A549 (cell line): ENCODE results near the gene ELFN1. TPM values are rescaled to one million over a fixed set of nuclear protein-coding genes. Genes with fewer than 3 reads are reported as not detected.

Experiments used
- ATAC-seq, 2 experiments: fragments of 200-7000 bp in 1 of 2; fragments of >200 bp in 1 of 2; cut with Nextera tagmentation in 1 of 2; cut with Tn5 transposase in 1 of 2; 3 replicates each; pipeline versions ENCODE4 v1.8.0 to v1.9.1; 2018 to 2020; ENCODE audit warnings: mild to moderate bottlenecking in 1 of 2, moderate library complexity in 1 of 2
- CTCF ChIA-PET: fragments of 300-600 bp; sonication (Branson Sonifier 250); formaldehyde crosslinking; extraction: SDS; loops from one replicate; lab custom pipeline; 2021; ENCODE audit warnings: antibody characterized with exemption, inconsistent platforms; lab: Yijun Ruan, JAX
- POLR2A ChIA-PET: fragments of 350-600 bp; formaldehyde crosslinking; extraction: SDS; loops from one replicate; lab custom pipeline; 2021; ENCODE audit warnings: antibody characterized with exemption, inconsistent platforms; lab: Yijun Ruan, JAX
- DNase-seq, 2 experiments: peaks; one replicate each; pipeline versions ENCODE4 v3.0.0 to v3.0.0-alpha.2; 2011 to 2016; ENCODE audit warnings: low read depth in 1 of 2, low spot score in 1 of 2
- FAIRE-seq: peaks from 2 replicates; lab custom pipeline; 2011; peaks lifted over from hg19 to GRCh38; lab: Jason Lieb, UNC
- H3K27ac ChIP-seq, 2 experiments: fragments of >200 bp; sonication (Bioruptor Twin); formaldehyde crosslinking; 3 replicates each; pipeline ENCODE4 v1.5.1; 2016 to 2017
- H3K4me1 ChIP-seq: fragments of >200 bp; sonication (Bioruptor Twin); formaldehyde crosslinking; 3 replicates; pipeline ENCODE4 v1.6.1; 2016
- H3K4me2 ChIP-seq: fragments of >200 bp; sonication (Bioruptor Twin); formaldehyde crosslinking; 3 replicates; pipeline ENCODE4 v1.6.1; 2016
- H3K4me3 ChIP-seq: fragments of >200 bp; sonication (Bioruptor Twin); formaldehyde crosslinking; 3 replicates; pipeline ENCODE4 v1.5.1; 2016
- H3K9me3 ChIP-seq: fragments of >200 bp; sonication (Bioruptor Twin); formaldehyde crosslinking; 3 replicates; pipeline ENCODE4 v1.6.1; 2016
- ATOH8 ChIP-seq: fragments of 250-450 bp; sonication (Bioruptor Pico); IDR thresholded peaks from 2 replicates; pipeline ENCODE4 v1.5.0; 2020; ENCODE audit warnings: low read depth, mild to moderate bottlenecking, moderate library complexity
- BCL3 ChIP-seq: fragments of >200 bp; sonication (Bioruptor Twin); formaldehyde crosslinking; IDR thresholded peaks from 3 replicates; pipeline ENCODE4 v1.6.1; 2016
- CBX2 ChIP-seq: fragments of 200-600 bp; sonication (generic); IDR thresholded peaks from 2 replicates; pipeline ENCODE4 v1.6.1; 2016; ENCODE audit warnings: low read depth, mild to moderate bottlenecking, borderline replicate concordance
- CBX8 ChIP-seq: fragments of 200-600 bp; sonication (generic); IDR thresholded peaks from 2 replicates; pipeline ENCODE4 v1.6.1; 2016
- CTCF ChIP-seq: fragments of >200 bp; sonication (Bioruptor Twin); formaldehyde crosslinking; IDR thresholded peaks from 3 replicates; pipeline ENCODE4 v1.5.1; 2016
- FOSB ChIP-seq: fragments of 250-450 bp; sonication (Bioruptor Pico); IDR thresholded peaks from 2 replicates; pipeline ENCODE4 v1.5.0; 2020; ENCODE audit warnings: mild to moderate bottlenecking, moderate library complexity
- FOSL2 ChIP-seq, 2 experiments: fragments of 450-650 bp in 1 of 2; fragments of >200 bp in 1 of 2; sonication (Bioruptor Twin) in 1 of 2; formaldehyde crosslinking; IDR thresholded peaks; 2 replicates each; pipeline versions ENCODE4 v1.5.0 to v1.6.1; 2016 to 2020; ENCODE audit warnings: mild to moderate bottlenecking in 1 of 2, moderate library complexity in 1 of 2
- HDAC2 ChIP-seq: fragments of 200-600 bp; sonication (generic); IDR thresholded peaks from 2 replicates; pipeline ENCODE4 v1.6.1; 2016
- HOXA7 ChIP-seq: fragments of 250-450 bp; sonication (Bioruptor Pico); IDR thresholded peaks from 2 replicates; pipeline ENCODE4 v1.5.0; 2020; ENCODE audit warnings: mild to moderate bottlenecking, moderate library complexity
- HOXB5 ChIP-seq: fragments of 250-450 bp; sonication (Bioruptor Pico); IDR thresholded peaks from 2 replicates; pipeline ENCODE4 v1.5.0; 2020; ENCODE audit warnings: mild to moderate bottlenecking, moderate library complexity
- MAFK ChIP-seq: fragments of 450-650 bp; IDR thresholded peaks from 2 replicates; pipeline ENCODE4 v1.6.1; 2014; ENCODE audit not compliant: partially characterized antibody
- RAD21 ChIP-seq, 2 experiments: fragments of >200 bp in 1 of 2; sonication (Bioruptor Twin) in 1 of 2; formaldehyde crosslinking in 1 of 2; IDR thresholded peaks in 1 of 2; conservative IDR thresholded peaks in 1 of 2; 2 replicates in 1 of 2; 3 replicates in 1 of 2; pipeline ENCODE4 v1.6.1; 2012 to 2018; ENCODE audit warnings: inconsistent platforms in 1 of 2
- RARB ChIP-seq: fragments of 250-450 bp; sonication (Bioruptor Pico); IDR thresholded peaks from 2 replicates; pipeline ENCODE4 v1.8.0; 2021; ENCODE audit warnings: mild to moderate bottlenecking, moderate library complexity
- SMC3 ChIP-seq: fragments of >200 bp; sonication (Bioruptor Twin); formaldehyde crosslinking; IDR thresholded peaks from 3 replicates; pipeline ENCODE4 v1.6.1; 2018; ENCODE audit warnings: inconsistent platforms
- TFCP2L1 ChIP-seq: fragments of 250-450 bp; sonication (Bioruptor Pico); IDR thresholded peaks from 2 replicates; pipeline ENCODE4 v1.5.0; 2021; ENCODE audit warnings: mild to moderate bottlenecking
- WGBS: methylation state at CpG from one replicate; pipeline ENCODE4 v1.1.6; 2017; ENCODE audit errors: missing lambda C conversion rate; 5-methylcytosine and 5-hydroxymethylcytosine counted together
- polyA plus RNA-seq, 4 experiments: library from polyadenylated mRNA; depleted of rRNA in 3 of 4; stranded (reverse); fragments of >200 nt; fragmentation: RNase III in 1 of 4; extraction: RNeasy Plus Mini Kit Qiagen cat#74134 plus additional on column Dnase treatment in 1 of 4; gene quantifications; 2 replicates in 3 of 4; 3 replicates in 1 of 4; pipeline ENCODE4 v1.2.3, GENCODE V29; 2011 to 2017

Gene ELFN1
- polyA plus RNA-seq, 2 of the 4 experiments (the other 2 are of a cell fraction) = 0.08 to 0.10 TPM

- POLR2A ChIA-PET = no interaction called here
- no peak for FAIRE-seq
Measured at GRCh38 chr7:1755783-1756625, 85.9 kb downstream of the ELFN1 start.

GRCh38 chr7:1757601-1758000 lies 87.5 kb downstream of the ELFN1 start:
- H3K27ac ChIP-seq = no peak overlapping the region
- no peak overlapping the region for H3K4me3 ChIP-seq
- H3K9me3 ChIP-seq = no peaks in the 10 kb centered on the region
- 26% methylated on average over 13 of the region's 13 CpGs for WGBS
- FAIRE-seq = no peak
- TF ChIP-seq HOXB5 (no peak), CBX8 (no peak), RARB (no peak), HOXA7 (no peak), FOSB (CRISPR knock-in tag) (no peak)
- POLR2A ChIA-PET = no interaction called here
- H3K4me2 ChIP-seq = no peak overlapping the region
- H3K4me1 ChIP-seq = no peaks in the 10 kb centered on the region
- no peak for ATAC-seq
- no peak for DNase-seq
- CTCF ChIA-PET = no interaction called here

More at GRCh38 chr7:1755783-1756625, 85.9 kb downstream of the ELFN1 start:
- 60% methylated on average over 12 of the region's 12 CpGs for WGBS
- Histone ChIP-seq H3K27ac (no peak overlapping the region), H3K9me3 (no peaks in the 10 kb centered on the region), H3K4me1 (no peaks in the 10 kb centered on the region), H3K4me2 (no peak overlapping the region), H3K4me3 (no peak overlapping the region)
- CTCF ChIA-PET = interaction anchor here (0.9 to 1.1 kb wide), 3 partner anchors 11 to 33 kb away, joined by 3 to 4 read pairs (median 3); no protein-coding TSS in a partner anchor
- TF ChIP-seq ATOH8 (CRISPR knock-in tag) (no peak), FOSL2 (IDR thresholded peaks at IDR 0.05) (no peak), FOSL2 (CRISPR knock-in tag; IDR thresholded peaks at IDR 0.05) (no peak), TFCP2L1 (CRISPR knock-in tag) (no peak), CTCF (no peak), HDAC2 (no peak), CBX2 (no peak), MAFK (no peak)
- ATAC-seq (no peak), DNase-seq (no peak)

GRCh38 chr7:1758028-1758858 lies 88.2 kb downstream of the ELFN1 start:
- TF ChIP-seq BCL3 (no peak), SMC3 (peak; percentile 69), RAD21 (conservative IDR thresholded peaks at IDR 0.05 in 1 of 2, IDR thresholded peaks at IDR 0.05 in 1 of 2) (peak; percentile 49 to 60), CTCF (peak; percentile 44)
- TF ChIP-seq, all 56 proteins: peak for 3
- Histone ChIP-seq H3K4me3 (no peak overlapping the region), H3K9me3 (peaks cover under 1% of the 10 kb centered on the region; the same call in 1 of the 3 replicates), H3K4me2 (no peak overlapping the region), H3K27ac (no peak overlapping the region), H3K4me1 (no peaks in the 10 kb centered on the region)
- FAIRE-seq (no peak), DNase-seq (peak; percentile 40 to 66), ATAC-seq (peak; percentile 79 to 87)
- WGBS = 47% methylated on average over 14 of the region's 15 CpGs
- CTCF ChIA-PET = interaction anchor here (0.6 to 2.1 kb wide), 11 partner anchors 9 to 791 kb away, joined by 3 to 9 read pairs (median 4); no protein-coding TSS in a partner anchor
- POLR2A ChIA-PET = interaction anchor here (0.6 to 0.8 kb wide), 2 partner anchors 125 to 451 kb away, joined by 3 to 8 read pairs; no protein-coding TSS in a partner anchor
